ENCODE results near the gene CHST10.

Gene CHST10

GRCh38 chr2:100413571-100413970 is 3.9 kb downstream of the CHST10 start:
- DNase-seq = no peak

GRCh38 chr2:100412881-100413321 is 4.6 kb downstream of the CHST10 start:
- no peak for DNase-seq

DNA sequence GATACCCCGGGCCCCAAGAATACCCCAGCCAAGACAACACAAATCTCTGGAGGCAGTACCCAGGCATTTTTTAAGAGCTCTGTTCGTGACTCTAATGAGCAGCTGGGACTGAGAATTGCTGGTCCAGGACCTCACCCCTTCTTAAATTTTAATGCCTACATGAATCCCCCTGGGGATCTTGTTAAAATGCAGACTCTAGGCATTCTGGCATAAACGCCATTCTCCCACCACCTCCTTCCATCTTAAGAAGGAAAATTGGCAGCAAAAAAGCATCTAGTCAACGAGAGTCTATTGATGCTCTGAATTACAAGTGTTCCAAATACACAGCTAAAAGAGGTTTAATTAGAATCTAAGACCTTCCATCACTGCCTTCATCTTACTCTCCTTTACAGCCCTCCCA is 5.0 kb downstream of the CHST10 start:
- no peak for DNase-seq

DNA sequence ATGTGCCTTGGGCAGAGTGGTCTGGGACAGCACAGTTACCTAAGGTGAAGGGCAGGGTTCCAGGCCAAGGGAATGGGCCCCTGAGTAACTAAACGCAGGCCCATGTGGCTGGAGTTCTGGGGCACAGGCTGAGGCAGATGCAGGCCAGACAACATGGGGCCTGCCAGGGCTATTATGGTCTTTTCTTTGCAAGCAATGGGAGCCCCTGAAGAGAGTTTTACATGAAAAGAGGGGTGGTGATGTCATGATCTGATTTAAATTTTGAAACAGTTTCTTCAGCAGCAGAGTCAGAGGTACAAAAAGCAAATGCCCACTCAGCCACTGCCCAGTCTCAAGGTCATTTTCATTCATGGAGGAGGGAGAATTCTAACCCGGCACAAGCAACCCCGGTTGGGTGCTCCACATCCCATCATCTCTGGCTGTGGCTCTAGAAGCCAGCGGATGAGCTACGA is 5.6 kb downstream of the CHST10 start:
- DNase-seq = no peak

DNA sequence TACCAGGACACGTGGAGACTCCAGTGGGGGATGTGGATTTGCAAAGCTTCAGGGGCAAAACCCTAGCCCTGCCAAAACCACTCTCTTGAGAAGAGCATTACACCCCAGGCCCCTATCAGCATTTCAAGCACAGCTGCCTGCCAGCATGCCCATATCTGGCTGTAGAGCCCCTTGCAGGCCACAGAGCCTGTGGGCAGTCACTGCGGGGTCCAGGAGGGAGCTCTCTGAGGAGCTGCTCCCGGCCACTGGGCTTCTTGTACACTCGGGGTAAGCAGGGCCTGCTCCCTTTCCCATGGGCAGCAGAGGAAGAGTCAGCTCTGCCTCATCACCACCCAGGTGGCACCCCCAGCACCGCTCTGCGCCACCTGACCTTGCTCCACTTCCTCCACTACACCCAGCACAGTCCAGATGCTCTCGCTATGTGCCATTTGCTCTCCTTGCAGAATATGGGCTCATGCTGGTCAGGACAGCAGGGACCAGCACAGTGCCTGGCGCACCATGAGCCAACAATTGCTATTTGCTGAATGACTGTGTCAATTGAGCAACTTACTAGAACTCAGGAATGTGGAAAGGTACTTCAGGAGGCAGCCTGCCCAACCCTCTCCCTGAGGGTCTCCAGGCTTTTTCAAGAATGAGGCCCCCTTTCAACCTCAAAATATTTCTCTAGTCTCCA is 7.4 kb downstream of the CHST10 start:
- no peak for DNase-seq

DNA sequence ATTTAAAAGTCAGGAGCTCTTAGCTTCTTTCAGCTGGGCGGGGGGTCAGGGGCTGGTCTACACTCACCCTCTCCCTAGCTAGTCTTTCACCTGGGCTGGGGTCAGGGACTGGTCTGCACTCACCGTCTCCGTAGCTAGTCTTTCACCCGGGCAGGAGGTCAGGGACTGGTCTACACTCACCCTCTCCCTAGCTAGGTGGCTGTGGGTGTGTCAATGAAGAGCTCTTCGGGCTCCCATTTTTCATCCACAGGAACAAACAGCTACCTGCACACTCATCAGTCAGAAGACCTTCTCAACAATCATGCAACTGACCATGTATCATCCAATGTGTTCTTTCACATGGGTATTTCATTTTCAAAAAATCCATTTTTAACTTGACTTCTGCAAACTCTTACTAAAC is 8.0 kb downstream of the CHST10 start:
- no peak for DNase-seq

- no peak for DNase-seq
These were observed 8.5 kb downstream of the CHST10 start for GRCh38 chr2:100408941-100409340.

DNA sequence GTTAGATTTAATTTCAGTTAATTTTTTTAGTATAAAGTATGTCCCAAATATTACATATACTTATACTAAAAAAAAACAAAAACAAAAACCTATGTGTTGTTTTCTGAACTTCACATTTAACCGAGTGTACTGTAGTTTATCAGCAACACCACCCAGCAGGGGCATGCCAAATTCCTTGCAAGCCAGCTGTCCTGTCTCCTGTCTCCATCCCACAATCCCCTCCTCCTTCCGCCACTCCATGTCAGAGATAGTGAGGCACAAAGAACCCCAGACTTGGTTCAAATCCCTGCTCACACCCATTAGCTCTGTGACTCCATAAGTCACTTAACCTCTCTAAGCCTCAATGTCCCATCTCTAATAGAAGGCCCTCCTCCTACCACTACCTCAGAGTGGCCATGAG is 9.4 kb downstream of the CHST10 start:
- DNase-seq = no peak

- DNase-seq = no peak
These were observed 9.9 kb downstream of the CHST10 start for GRCh38 chr2:100407563-100407962.

GRCh38 chr2:100407073-100407472 is 10.4 kb downstream of the CHST10 start:
- no peak for DNase-seq

DNA sequence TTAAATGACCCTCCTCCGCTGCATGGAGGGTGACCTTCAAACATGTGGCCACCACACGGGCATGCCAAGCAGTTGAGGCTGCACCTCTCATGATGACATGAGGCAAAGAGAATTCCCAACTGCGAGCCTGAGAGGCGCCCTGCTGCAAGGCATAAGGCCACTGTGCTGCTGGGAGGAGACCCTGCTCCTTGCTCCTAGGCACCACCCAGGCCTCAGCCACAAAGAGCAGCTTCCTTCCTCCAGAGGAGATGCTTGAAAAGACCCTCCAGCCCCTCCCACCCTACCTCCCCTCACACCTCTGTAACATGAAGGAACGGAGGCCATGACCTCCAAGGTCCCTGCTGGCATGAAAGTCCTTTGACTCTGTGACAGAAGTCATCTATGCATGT is 11.4 kb downstream of the CHST10 start:
- no peak for DNase-seq

DNA sequence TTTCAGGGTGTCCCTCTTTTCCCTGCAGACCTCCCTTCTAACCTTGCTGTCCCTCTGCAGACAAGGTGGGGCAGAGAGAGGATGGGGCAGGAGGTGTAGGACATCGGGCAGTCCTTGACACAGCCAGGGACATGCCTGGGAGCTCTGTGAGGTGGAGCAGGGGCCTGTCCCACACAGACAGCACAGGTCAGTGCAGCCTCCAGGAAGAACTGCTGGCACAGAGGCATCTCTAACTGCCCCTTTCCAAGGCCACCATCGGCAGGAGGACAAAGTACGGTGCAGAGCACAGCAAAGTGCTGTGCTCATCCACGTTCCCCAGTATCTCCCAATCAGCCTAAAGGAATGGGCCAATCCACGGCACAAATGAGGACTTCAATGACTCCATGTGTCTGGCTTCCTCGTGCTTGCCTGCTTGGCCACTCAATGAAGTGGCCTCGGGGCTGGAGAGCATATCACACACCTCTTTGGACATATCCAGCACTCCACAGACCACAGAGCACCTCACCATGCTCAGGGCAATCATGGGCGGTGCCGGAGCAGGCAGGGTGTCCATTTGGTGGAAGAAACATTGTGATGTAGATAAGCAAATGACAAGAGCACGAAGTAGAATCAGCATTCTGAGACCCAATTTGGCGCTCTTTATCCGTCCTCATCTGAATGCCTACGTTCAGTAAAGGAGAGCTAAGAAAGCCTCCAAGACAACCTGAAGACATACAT is 11.9 kb downstream of the CHST10 start:
- no peak for DNase-seq

- DNase-seq = no peak
These were observed 13.1 kb downstream of the CHST10 start for GRCh38 chr2:100404411-100404810.

DNA sequence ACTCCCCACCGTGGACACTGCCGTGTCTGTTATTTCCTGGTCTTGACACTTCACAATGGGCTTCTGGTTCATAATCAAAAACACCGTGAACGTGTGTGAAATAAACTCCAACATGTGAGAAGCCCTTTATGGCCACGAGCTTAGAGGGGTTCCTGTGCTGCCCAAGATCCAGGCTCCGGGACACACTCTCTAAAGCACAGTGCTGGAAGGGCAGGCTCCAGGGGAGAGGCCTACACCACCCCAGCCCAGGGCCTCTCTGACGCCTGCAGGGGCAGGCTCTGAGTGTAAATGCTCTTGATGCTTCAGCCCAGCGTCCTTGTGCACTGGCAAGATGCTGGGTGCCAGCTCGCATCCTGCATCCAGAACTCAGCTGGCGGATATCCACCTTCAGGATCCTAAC is 13.7 kb downstream of the CHST10 start:
- DNase-seq = no peak

DNA sequence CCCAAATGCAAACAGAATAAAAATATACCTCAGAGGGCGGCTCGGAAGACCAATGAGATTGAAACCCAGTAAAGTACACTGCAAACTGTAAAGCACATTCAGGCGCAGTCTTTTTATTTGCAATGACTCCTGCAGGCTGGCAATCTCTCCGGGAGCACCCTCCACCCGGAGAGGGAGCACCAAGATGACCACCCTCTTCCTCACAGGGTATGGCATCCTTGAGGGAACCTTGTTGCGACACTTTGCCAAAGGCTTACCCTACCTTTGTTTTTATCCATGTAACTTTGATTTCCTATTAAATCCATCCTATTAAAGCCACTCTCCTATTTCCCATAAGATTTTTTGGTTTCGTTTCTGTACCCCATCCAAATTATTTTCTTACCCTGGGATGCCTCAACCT is 16.2 kb downstream of the CHST10 start:
- DNase-seq = no peak

DNA sequence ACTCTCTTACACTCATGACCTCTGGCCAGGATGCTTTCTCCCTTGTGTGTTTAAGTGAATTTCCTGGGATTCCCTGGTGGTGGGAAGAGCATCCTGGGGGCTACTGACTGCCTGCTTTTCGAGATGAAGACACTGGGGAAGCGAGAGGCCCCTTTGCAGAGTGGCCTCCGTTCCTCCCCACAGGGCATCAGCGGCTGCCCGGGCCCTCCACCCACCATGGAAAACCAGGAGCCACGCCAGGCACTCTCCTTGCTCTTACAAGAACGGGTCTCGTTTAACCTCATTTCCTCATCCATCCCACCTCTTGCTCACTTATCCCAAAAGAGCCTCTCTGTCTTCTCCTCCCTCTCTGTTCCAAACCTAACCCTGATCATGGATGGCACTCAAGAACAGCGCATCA is 17.8 kb downstream of the CHST10 start:
- no peak for DNase-seq

DNA sequence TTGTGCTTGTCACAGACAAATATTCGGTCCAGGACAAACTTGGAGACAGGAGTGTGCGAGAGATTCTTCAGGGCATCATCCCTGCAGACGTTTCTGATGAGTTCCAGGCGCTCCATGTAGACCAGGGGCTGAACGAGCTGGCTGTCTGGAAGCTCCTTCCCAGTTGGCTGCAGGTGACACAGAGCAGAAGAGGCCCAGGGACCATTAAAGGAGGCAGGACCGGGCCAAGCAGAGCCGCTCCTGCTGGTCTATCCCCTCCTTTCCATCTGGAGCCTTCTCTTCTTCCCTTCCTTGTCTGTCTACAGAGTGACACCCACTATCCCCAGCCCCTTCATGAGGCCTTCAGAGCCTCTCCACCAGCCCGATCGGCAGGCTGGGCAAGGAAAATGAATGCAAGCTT is 19.5 kb downstream of the CHST10 start:
- DNase-seq = no peak

GRCh38 chr2:100397118-100397860 is 20.2 kb downstream of the CHST10 start:
- DNase-seq = no peak

DNA sequence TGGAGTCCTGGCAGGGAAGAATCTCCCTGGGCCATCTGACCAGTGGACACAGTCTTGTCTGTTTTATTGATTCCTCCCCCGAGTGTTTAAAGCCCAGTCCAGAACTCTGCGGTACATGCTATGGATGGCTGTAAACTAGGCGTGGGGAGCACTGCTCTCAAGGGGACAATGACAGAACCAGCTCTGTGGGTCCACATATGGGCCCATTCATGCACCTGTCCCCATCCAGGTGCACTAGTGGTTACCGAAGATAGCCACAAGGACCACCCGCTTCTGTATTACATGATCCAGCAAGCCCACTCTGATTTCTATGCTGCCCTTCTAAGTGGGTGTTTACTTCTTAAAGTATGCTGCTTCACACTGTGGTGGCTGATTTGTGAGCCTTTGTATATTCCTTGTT is 21.0 kb downstream of the CHST10 start:
- no peak for DNase-seq

DNA sequence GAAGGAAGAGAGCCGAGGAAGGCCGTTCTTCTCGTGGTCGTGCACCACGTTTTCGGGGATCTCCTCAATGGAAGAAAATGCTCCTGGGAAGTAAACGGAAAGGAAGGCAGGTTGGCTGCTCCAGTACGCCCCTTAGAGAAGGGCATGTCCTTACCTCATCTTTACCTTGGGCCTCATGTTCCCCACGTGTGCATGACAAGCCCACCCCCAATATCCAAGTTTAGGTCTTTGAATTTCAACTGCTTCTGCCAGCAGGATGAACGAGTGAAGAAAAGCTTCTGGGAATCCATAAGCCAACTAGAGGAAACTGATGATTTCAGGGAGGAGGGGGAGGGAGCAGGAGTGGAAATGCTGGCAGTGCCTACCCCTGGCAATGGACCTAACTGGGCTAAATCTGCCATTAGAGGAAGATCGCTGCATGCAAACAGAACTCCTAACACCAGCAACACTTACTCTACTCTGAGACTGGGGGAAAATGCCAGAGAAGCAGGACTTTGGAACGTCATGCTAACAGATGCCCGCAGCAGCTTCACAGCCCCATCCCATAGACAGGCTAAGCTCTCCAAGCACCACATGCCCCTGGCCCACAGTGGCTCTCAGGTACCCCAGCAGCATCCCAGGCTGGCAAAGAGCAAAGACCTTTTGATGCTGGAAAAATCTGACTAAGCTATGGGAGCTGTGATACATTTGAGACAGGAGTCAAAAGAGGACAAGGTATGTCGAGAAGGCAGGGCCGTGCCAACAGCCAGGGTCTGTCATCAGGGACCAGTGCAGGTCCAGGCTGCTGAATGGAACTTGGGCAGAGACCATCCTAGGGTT is 21.7 kb downstream of the CHST10 start:
- DNase-seq = no peak

DNA sequence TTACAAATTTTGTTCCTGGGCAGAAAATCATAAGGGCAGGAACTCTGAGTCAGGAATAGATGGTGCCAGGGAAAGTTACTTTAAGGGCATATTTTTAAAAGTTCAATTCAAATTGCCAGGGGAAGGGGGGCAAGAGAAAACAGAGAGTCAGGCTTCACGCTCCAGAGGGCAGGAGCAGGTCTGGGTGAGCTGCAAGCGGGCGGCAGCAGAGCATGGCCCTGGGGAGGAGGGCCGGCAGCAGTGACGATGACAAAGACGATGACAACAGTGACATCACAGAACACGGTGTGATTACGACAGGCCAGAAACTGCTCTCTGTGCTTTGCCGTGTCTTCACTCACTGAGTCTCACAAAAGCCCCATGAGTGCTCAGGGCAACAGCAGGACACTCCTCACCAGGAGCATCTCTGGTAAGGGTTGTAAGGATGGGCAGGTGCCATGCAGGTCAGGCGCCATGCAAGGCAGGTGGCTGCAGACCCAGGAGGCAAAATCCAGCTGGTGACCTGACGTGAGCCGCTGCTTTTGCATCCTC is 23.3 kb downstream of the CHST10 start:
- DNase-seq = no peak

- DNase-seq = no peak
These were observed 24.1 kb downstream of the CHST10 start for GRCh38 chr2:100393362-100393761.

DNA sequence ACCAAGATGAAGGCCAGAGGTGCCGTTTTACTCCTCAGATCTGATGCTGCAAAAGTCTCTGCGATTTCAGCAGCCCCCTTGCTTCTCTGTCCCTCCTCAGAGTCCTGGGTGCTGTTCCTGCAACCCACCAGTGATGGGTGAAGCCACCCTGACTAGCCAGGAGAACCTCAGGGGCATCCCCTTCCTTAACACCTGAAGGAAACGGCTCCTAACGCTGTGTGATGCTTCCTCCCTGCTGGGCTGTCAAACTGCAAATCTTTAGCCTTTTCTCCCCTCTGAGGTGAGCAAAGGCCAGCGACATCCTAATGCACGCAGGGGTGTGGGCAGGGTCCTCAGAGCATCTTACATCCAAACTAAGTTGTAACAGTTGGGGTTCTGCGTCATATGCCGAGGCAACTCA is 24.8 kb downstream of the CHST10 start:
- DNase-seq = no peak
